SK-MEL-5 (cell line): ENCODE data around the gene CFAP57. TPM values are rescaled to one million over a fixed set of nuclear protein-coding genes. Genes with fewer than 3 reads are reported as not detected.

ENCODE experiments used
- DNase-seq: peaks from one replicate; pipeline ENCODE4 v3.0.0-alpha.2; 2016; ENCODE audit warnings: low read depth, low spot score
- in situ Hi-C: cut with HindIII; loops from 2 replicates; pipeline ENCODE4 v1.10.0; 2016; ENCODE audit warnings: low sequenced_read_pairs, high pct_unique_total_duplicates, low pct_unique_long_range_greater_than_20kb
- total RNA-seq: library from RNA; depleted of rRNA; stranded (reverse); fragments of >200 nt; shearing (Covaris generic); gene quantifications from 2 replicates; pipeline ENCODE4 v1.2.3, GENCODE V29; 2014

The CFAP57 gene
- total RNA-seq, 1 experiment from 2014 or later = not detected

DNA sequence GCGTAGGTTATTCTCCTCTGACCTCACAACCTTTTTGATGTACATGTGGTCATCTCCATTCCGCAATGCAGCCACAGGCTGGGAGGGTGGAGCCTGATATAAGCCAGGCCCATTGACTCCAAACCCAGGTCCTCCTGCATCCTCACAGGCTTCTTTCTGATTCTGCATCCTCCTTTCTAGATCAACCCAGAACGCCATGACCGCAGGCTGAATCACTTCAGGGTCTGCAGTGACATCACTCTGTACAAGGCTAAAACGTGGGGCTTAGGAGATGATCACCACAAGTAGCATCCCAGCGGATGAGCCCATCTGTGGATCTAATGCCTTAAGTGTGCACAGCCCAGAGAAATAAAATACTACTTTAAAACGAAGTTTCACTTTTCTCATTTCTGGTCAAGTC, 16.1 kb upstream of the CFAP57 start:
- DNase-seq = no peak

DNA sequence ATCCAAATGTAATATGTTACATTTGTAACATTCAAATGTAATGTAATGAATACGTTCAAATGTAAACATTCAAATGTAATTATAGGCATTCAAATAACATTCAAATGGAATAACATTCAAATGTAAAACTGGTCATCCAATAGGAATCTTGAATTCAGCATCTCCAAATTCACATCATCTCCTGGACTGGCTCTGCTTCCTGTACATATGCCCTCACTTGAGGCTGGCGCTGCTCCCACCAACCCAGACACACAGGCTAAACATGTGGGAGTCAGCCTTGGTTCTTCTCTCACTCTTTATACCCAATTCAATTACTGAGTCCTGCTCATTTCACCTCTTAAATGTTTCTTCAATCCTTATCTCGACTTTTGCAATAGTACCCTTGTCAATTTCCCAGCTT, 7.0 kb upstream of the CFAP57 start:
- DNase-seq = no peak
- in situ Hi-C loops = no loop called here

More for the DNA sequence above, 16.1 kb upstream of the CFAP57 start:
- in situ Hi-C loops = no loop called here

DNA sequence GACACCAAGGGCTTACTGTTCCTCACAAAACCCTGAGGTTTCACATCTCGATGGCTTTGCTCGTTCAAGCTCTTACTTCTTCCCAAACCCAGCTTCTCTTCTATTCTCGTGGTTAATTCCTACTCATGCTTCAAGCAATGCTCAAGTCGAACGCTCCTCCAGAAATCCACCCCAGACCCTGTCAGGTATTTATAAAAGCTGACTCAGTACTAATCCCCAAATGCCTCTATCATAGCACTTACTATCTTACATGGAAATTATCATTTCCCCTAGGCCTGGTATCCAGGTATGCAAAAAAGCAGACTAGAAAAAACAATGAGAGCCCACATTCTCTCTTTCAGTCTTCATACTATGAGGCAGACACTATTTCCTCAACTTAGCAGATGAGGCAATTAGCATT, 6.4 kb upstream of the CFAP57 start:
- in situ Hi-C loops = no loop called here
- no peak for DNase-seq

DNA sequence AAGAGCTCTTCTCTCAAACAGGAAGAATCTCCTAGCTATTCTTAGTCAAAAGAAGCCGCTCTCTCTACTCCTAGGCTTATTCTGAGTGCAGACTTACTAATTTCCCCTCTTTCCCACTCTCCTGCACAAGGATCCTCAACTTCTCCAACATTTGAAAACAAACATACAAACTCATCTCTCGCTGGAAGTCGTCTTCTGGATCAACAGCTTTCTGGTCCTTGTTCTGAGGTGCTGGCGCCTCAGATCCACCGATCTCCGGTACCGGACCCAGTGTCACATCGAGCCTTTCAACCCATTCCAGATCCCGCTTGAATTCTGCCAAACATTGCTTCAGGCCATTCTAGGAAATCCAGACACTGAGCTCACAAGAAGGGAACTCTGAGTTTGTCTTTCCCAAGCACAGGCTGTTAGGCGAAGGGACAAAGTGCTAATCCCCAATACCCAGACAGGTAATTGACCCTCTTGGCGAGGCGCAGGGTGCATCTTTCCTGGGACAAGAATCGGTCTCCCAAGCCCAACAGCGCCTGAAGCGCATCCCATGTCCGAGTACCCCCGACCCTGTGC, 736 bp upstream of the CFAP57 start:
- in situ Hi-C loops = no loop called here
- no peak for DNase-seq

DNA sequence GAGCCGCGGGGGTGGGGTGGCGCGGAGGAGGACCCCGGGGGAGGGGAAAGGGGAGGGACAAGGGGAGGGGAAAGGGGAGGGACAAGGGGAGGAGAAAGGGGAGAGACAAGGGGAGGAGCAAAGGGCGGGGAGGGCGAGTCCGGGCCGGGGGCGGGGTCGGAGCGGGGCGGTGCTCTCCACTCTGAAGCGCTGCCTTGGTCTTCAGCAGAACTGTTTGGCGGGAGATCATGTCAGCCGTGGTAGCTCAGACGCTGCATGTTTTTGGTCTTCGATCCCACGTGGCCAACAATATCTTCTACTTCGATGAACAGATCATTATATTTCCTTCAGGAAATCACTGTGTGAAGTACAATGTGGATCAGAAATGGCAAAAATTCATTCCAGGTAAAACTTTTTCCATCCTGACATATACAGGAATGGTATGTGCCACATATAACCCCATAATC, 420 bp downstream of the CFAP57 start:
- peak; percentile 74 for DNase-seq
- in situ Hi-C loops = no loop called here

DNA sequence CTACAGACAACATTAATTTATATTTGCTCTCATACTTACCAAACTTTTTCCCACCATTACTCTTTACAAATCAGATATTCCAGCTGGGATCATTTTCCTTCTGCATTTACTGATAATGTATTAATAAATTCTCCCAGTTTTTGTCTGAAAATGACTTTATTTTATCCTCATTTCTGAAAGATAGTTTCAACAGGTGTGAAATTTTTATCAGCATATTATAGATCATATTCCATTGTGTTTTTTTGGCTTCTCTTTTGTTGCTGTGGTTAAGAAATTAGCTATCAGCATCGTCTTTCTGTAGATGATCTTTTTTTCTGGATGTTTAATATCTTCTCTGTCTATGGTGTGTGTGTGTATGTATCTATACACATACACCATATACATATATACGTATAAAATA, 2.7 kb downstream of the CFAP57 start:
- in situ Hi-C loops = no loop called here

DNA sequence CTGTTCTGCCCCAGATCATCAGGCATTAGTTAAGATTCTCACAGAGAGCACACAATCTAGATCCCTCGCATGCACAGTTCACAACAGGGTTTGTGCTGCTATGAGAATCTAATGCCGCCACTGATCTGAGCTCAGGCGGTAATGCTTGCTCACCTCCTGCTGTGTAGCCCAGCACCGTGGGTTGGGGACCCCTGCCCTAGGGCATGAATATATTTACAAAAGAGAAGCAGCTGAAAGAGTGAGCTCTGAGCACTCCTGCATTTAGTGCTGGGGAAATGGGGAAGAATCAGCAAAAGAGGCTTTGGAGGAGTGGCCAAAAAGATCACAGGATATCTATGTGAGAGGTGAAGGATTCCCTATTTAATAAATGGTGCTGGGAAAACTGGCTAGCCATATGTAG, 5.6 kb downstream of the CFAP57 start:
- in situ Hi-C loops = no loop called here
- no peak for DNase-seq

More for the DNA sequence above, 2.7 kb downstream of the CFAP57 start:
- no peak for DNase-seq

DNA sequence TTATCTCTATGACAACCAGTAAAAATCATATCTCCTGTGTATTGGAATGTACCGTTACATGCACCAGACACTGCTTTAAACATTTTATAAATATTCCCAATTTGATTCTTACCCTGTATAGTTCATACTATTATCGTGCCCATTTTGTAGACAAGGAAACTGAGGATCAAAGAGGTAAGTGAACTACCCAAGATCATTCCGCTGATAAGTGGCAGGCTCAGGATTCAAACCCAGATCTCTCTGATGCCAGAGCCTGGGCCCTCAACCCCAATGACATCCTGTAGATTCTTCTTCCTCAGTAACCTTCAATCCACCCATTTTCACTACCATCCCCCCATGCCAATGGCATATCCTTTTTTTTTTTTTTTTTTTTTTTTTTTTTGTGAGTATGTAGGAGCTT, 12.3 kb downstream of the CFAP57 start:
- in situ Hi-C loops = no loop called here
- DNase-seq = no peak

DNA sequence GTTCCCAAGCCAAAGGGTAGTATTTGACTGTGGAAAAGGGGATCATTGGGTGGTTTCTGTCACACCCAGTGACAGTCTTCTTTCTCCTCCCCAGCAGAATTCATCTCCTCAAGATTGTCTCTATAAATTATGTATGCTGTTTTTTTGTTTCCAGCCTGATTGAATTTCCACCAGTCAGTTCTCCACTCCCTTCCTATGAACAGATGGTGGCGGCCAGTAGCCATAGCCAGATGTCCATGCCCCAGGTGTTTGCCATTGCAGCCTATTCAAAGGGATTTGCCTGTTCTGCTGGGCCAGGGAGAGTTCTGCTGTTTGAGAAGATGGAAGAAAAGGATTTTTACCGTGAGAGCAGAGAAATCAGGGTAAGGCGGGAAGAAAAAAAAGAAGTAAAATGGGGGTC, 12.9 kb downstream of the CFAP57 start:
- in situ Hi-C loops = no loop called here
- no peak for DNase-seq

DNA sequence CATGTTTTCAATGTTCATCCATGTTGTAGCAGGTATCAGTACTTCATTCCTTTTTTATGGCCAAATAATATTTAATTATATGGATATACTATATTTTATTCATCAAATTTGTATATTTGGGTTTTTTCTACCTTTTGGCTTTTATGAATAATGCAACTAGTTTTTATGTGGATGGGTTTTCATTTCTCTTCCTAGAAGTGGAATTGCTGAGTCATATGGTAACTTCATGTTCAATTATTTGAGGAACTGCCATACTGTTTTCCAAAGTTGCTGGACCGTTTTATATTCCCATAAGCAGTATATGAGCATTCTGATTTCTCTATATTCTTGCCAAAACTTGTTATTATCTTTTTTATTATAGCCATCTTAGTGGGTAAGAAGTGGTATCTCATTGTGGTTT, 16.0 kb downstream of the CFAP57 start:
- DNase-seq = no peak

DNA sequence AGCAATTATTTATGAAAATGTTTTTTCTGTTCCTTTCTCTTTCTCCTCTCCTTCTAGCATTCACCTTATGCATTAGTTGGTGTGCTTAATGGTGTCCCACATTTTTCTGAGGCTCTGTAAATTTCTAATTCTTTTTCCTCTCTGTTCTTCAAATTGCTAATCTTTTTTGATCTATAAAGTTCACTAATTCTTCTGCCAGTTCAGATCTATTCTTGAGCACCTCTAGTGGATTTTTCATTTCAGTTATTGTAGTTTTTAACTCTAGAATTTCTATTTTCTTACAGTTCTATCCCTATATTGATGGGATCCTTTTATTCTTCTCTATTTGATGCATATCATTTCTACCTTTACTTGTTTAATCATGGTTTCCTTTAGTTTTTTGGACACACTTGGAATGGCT, 22.4 kb downstream of the CFAP57 start:
- DNase-seq = no peak
- in situ Hi-C loops = no loop called here

More for the DNA sequence above, 16.0 kb downstream of the CFAP57 start:
- in situ Hi-C loops = no loop called here

DNA sequence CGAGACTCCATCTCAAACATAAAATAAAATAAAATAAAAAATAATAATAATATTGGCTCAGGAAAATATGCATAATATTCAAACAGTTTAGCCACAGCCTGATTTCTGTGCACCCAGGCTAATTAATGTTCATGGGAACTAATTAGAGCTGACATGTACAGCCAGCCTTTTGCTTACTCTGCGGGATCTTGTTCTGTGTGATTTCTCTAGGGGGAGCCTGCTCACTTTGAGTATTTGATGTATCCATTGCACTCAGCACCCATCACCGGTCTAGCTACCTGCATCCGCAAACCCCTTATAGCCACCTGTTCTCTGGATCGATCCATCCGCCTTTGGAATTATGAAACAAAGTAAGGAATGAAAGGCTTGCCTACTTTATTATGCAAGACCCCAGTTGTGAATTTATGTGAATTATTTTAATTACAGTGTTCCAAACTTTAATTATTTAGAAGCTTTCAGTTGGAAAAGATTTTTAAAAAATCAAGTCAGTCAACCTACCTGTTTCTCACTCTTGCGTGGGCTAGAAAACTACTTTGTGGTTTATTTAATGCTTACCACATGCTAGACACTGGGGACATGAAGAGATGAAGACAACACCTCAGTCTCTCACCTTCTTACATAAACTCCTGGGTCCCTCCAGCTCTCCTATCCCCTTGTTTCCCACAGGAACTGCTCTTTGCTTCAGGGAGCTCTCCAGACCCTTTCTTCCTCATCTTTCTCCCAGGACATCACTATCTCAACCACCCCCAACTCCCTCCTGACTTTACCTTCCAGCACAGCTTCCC, 25.4 kb downstream of the CFAP57 start:
- in situ Hi-C loops = no loop called here

DNA sequence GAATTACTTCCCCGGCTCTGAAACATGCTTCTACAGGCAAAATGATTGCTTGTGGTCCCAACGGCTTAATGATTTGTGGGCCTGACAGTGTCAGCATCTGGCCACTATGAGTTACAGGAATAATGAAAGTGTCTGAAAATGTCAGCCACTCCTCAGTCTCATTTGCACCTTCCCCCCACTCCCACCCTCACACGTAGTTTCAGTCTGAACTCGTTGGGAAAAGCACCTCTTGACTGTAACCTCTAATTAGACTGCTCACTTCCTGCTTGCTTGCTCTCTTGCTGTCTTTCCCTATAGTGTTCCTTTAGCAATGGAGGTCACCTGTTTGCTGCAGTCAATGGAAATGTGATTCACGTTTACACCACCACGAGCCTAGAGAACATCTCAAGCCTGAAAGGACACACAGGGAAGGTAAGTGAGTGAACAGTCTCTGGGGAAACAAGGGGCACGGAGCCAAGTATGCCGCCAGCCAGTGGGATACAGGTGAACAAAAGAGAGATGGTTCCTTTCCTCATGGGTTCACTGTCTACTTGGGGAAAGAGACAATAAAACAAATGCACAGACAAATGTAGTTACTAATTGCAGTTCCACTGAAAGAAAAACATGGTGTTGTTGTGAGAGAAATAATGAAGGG, 27.1 kb downstream of the CFAP57 start:
- DNase-seq = no peak
- in situ Hi-C loops = no loop called here

More for the DNA sequence above, 25.4 kb downstream of the CFAP57 start:
- no peak for DNase-seq

DNA sequence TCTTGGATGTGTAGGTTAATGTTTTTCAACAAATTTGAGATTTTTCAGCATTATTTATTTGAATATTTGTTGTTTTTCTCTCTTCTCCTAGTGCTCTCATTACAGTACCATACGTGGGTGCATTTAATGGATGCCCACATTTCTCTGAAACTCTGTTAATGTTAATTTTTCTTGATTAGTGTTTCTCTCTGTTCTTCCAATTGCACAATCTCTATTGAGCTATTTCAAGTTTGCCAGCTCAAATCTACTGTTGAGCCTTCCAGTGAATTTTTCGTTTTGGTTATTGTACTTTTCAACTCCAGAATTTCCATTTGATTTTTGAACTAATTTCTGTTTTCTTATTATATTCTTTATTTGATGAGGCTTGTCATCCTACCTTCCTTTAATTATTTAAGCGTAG, 31.7 kb downstream of the CFAP57 start:
- in situ Hi-C loops = no loop called here
- DNase-seq = no peak

DNA sequence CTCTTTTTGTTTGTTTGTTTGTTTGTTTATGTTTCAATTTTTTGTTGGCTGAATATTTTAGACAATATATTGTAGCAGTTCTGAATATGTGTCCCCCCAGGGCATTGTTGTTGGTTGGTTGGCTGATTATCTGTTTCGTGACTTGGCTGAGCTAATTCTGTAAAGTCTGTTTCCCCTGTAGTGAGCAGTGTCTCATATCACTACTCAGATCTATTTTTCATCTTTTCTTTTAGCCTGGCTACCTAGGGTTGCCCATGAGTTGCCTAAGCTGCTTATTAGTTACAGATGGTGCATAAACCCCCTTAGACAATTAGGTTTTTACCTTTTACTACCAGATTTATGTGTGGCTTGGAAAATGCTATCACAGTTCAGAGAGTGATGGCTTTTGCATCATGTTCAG, 32.3 kb downstream of the CFAP57 start:
- no peak for DNase-seq
- in situ Hi-C loops = no loop called here

DNA sequence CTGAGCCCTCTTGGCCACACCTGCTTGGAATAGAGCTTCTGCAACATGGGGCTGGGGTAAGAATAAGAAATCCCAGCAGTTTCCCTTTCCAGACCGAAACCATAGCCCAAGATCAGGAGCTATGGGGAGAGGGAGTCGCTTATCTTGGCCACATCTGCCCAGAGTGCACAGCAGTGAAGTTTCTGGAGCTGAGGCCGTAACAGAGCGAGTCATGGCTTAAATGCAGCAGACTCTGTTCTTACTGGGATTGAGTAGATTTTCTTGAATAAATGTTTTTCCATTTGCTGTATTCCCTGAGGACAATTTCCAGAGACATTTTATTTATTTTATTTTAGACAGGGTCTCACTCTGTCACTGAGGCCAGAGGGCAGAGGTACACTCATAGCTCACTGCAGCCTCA, 33.5 kb downstream of the CFAP57 start:
- DNase-seq = no peak
- in situ Hi-C loops = no loop called here

DNA sequence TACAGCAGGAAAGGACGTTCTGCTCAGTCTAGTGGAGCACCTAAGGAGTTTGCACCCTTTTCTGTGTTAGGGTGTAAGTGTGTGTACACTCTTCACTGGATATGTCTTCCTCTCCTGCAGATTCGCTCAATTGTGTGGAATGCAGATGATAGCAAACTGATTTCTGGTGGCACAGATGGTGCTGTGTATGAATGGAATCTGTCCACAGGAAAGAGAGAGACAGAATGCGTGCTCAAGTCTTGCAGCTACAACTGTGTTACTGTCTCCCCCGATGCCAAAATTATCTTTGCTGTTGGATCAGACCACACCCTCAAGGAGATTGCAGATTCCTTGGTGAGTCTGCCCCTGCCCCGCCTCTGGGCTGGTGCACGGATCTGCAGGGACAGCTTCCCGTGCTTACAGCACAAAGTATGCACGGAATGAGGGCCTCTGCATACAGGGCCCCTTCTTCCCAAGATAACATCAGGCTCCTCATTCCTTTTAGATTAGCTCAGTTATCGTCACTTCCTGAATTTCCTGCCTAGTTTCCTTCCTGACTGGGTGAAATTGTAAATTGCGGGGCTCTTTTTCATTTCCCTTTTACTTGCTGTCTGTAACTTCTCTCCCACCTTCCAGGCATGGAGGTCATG, 34.6 kb downstream of the CFAP57 start:
- in situ Hi-C loops = no loop called here
- peak; percentile 24 for DNase-seq

DNA sequence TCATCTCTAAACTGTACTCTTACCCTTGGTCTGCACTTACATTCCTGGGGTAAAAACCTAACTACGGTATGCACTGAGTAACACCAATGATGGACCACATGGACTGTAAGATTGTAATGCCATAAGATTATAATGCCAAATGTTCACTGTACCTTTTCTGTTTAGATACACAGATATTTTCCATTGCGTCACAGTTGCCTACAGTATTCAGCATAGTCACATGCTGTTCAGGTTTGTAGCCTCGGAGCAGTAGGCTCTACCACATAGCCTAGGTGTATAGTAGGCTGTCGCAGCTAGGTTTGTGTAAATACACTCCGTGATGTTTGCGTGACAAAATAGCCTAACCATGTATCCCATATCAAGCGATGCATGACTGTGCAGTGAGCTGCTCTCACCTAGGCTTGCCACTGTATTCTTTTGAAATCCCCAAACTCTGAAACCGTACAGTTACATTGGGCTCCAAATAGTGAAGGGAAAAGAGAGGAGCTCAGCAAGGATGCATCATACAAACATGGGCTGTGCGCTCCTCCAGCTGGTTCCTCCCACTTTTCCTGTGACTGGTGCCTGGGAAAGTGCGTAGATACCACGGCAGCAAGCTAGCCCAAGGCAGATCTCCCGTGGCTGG, 35.2 kb downstream of the CFAP57 start:
- in situ Hi-C loops = no loop called here
- no peak for DNase-seq
